T follicular helper cell (primary cell): ENCODE data around the gene KCNIP1.

ENCODE experiments used
- DNase-seq: peaks from one replicate; pipeline ENCODE4 v3.0.0-alpha.2; 2020; ENCODE audit warnings: low read depth

The KCNIP1 gene

DNA sequence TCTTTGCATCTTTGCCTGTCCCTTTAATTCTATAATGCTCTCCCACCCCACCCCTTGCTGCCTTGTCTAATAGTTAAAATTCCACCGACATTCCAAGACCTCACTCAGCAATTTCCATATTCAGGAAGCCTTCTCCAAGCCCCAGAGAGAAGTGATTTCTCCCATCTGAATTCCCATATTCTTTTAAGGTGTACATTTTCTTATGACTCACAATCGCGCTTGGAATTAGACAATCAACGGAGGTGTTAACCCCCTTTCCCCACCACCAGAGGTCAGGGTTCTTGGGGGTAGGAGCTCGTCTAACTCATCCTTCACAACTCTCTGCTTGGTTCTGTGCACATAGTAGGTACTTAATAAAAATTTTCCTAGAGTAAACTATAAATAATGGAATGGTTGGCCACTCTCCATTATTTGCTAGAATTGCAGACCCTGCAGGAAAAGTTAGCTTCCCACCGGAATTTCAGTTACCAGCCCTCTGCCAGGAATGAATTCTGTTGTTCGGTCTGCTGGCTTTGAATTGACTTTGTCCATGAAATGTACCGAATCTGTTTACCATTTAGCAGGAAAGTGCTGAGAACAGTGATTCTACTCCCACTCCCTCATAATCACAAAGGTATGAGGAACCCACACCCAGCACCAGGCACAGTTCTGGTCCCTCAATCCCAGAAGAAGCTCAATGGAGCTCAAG lies 5.0 kb downstream of the KCNIP1 start:
- DNase-seq = no peak

DNA sequence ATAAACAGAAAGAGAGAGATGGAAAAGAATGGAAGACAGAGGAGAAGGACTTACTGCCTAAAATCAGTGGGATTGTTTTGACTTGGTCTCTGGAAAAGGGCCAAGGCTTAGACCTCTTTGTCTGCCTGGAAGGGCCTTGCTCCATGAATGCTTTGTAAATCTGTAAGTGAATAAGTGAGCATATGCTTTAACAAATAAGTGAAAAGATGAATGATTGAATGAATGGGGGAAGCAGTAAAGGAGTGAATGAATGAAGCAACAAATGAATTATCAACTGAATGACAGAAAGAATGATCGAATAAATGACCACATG lies 5.5 kb downstream of the KCNIP1 start:
- DNase-seq = no peak

DNA sequence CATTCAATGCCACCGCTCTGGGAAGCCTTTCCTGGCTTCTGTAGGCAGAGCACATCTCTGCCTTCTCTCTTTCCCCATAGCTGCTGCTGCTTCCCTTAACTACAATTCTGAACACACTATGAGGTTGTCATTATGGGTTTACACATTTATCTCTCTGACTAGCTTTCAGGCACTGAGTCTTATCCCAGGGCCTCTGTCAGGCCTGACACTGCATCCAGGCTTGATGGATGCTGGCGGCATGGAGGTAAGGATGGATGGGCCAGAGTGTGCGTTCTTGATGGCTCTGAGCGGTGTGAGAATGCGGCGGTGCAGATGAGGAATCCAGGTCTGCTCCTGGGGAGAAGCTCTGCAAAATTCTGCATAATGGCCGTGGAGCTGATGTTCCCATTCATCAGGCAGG lies 6.3 kb downstream of the KCNIP1 start:
- DNase-seq = no peak

DNA sequence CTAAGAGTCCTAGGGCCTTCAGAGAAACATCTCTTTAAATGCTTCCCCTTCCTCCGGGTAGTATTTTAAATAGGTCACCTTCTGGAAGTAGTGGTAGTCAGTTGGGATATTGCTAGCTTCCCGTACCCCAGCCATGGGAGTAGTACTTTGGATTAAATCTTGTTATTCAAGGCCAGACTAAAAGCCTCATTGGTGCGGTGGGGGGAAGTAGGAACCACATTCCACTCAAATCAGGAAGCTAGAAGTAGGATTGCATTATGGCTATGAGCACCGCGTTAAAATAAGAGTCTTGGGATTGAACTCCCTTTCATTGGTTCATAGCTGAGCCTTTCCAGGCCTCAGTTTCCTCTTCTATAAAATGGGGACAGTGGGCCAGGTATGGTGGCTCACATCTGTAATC lies 6.7 kb downstream of the KCNIP1 start:
- DNase-seq = no peak

DNA sequence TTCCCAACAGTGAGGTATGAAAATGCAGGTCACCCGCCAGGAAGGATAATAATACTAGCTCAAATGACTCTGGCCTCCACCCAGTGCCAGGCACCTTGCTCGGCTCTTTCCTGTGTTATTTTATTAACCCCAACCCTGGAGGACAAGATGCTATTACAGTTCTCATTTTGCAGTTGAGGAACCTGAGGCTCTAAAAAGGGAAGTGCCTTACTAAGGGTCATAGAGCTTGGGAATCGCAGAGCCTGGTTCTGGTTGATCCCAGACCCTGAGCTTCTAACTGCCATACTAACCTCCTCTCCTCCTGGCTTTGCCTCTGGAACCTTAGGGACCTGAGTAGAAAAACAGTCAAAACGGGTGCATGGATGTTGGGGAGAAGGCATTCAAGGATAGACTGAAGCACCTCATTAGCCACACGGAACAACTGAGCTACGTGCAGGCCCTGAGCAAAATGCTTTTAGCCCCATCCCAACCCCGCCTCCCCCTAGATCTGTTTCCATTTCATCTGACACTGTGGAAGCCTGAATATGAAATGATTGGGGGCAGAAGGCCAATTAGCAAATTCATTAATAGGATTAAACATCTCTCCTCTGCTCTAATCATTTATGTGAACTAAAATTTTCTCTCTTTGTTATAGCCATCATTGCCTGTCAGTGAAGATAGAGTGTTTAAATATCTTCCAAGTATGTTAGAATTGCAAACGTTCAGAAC lies 7.9 kb downstream of the KCNIP1 start:
- DNase-seq = no peak

DNA sequence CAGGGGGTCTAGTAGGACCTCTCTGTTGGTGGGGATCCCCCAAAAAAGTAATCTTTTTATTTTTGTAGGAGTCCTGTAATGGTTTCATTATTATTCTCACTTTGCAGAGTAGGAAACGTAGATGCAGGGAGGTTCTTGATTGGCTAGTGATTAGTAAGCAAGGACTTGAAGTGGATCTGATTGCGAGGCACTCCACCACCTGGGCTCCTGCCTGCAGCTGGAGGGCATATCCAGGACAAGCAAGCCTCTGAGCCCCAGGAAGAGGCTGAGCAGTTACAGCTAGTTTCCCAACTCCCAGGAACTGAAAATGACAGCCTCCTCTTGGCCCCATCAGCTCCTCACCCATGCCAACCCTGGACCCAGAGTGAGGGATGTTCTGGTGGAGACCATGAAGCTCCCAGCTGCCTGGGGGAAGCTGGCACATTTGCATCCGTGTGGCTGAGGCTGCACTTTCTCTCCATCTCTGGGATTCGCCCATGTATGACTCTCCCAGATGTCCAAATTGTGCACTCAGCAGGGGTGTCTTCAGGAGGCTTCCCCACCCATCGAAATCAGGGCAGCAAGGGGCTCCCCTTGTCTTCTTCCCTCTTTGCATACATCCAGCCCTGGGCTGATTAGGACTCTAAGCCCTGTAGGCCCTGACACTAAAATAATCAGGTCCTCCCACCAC lies 10.2 kb downstream of the KCNIP1 start:
- DNase-seq = no peak

DNA sequence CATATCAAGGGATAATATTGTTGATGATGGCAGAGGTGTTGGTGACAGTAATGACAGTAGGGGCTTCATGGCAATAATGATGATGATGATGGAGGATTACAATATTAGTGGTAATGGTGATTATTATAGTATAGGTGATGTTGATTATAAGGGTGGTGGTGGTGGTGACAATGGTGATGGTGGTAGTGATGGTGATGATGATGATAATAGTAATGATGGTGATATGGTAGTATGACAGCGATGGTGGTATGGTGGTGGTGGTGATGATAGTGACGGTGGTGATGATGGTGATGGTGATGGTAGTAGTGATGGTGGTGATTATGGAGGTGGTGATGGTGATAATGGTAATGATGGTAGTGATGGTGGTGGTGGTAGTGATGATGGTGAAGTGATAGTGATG lies 13.6 kb downstream of the KCNIP1 start:
- no peak for DNase-seq

DNA sequence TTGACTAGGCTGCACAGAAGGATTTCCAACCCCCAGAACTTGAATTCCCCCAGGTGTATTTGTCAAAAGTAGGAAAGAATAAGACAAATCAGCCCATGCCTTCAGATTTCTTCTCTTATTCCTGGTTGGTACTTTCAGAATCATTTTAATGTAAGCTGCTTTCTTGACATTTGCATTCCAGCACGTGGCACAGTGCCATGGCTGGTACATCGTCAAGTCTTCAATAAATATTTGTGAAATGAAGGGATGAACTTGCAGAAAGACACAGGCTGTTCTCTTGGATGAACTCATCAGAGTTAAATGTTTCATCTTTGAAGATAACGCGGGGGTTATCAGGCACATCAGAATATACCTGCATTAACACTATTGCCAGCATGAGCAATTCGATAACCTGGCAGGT lies 14.5 kb downstream of the KCNIP1 start:
- no peak for DNase-seq

DNA sequence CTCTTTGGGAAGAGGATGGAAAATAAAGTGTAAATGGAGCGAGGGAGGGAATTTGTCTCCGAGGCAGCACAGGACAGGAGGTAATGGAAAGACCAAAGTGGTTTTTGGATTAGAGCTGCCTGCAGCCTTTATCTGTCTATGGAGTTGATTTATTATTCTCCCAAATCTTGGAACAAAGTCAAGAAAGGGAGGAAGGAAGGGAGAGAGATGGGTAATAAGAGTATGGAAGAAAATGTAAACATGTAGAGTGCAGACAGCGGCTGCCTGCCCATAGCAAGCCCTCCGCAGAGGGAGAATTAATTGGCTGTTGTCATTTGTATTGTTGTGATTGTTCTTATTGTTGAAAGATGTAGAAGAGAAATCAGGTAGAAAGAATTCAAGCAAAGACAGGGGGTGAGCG lies 15.7 kb downstream of the KCNIP1 start:
- DNase-seq = no peak

DNA sequence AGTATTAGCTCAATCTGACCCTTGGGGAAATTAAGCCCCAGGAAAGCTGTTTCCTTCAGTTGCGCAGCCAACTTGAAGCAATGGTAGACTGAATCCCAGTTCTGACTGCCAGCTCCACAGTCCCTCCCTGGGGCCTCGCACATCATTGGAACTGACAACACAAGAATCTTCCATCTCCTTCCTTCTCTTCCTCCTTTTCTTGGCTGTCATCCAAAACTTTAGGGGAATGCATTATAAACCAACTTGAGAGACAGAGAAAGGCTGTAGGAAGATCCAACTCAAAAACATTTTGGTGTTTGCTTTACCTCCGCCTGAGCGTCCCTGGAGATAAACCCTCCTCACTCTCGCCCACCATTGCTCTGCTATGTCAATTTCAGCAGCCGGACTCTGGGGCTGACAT lies 16.6 kb downstream of the KCNIP1 start:
- no peak for DNase-seq

DNA sequence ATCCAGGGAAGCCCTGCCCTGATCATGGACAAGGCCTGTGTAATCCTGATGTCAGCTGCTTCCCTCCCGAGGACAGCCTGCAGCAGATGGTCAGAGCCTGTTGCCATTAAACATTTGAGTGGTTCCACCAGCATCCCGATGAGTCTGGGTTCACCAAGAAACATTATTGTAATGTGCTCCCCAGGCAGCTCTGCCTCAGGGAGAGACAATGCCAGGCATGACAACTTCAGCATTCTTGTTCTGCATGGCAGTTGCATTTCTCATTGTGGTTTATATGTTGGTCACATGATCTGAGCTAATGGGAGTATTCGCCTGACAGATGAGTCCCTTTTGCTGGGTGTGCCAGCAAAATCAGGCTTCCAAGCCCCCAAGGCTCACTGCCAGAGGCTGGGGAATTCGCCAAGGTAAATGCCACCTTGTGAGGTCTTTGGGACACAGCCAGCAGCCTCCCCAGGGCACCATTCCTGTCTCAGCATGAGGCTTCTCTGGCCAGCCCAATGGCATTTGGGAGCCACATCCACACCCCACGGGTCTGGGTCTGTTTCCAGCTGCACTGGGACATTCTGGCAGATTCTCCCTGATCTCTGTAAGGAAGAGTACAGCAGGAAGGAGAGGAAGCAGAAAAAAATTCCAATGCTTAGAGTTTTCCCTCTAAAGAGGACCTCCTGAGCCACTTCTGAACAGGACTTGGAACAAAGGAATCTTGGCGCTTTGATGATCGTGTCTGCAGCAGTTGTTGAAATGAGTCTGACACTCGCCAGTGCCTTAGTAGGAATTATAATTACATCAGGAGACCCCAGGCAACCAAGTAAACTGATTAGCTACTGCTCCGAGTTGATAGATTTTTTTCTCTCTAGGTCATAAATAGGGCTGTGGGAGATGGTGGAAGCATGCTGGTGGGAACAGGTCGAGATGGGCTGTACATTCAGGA lies 18.7 kb downstream of the KCNIP1 start:
- DNase-seq = no peak

DNA sequence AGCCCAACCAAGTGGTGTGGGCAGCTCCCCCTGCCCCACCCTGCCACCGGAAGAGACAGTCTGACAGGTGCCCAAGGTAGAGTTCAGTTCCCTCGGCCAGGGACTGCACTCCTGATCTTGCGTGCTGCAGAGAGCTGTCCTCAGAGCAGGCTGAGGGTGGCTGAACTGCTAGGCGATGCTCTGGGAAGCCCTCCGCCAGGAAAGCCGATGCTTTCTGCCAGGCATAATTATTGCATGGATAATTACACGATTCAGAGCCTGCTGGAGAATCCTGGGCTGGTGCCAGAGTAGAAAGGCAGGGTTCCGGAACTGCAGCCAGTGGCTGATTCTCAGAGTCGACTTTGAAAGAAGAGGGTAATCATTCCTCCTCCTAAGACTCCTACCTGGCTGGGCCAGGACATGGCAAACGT lies 19.3 kb downstream of the KCNIP1 start:
- no peak for DNase-seq

DNA sequence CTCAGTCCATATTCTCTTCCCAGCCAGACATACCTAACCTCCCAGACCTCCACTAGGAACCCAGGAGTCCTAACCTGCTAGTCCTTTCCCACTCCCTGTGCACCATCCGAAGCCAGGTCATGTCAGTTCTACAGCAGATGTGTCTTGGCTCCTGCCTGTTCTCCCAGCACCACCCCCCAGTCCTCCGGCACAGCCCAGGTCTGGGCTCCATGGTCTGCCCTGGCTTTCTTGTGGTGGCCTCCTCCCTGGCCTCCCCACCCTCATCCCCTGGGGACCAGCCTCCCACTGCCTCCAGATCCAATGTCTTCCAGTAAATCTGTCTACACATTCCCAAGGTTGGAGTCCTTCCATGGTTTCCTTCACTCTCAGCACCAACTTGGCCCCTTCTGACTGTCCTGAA lies 20.0 kb downstream of the KCNIP1 start:
- no peak for DNase-seq

DNA sequence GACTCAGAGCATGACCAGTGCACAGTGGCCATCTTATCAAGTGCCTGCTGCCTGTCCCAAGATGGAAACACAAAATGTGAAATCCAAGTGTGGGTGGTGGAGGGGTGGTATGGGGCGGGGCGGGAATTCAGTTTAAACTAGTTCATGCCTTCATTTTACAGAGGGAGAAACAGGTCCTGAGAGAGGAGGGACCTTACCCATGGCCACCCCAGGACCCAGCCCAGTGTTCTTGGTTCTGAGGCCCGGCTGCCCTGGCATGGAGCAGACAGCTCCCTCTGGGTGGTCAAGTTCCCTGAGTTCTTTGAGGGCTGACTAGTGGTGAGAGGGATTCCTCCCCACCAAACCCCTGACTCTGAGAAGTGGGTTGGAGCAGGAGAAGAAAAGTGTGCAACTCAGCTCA lies 20.8 kb downstream of the KCNIP1 start:
- DNase-seq = no peak

DNA sequence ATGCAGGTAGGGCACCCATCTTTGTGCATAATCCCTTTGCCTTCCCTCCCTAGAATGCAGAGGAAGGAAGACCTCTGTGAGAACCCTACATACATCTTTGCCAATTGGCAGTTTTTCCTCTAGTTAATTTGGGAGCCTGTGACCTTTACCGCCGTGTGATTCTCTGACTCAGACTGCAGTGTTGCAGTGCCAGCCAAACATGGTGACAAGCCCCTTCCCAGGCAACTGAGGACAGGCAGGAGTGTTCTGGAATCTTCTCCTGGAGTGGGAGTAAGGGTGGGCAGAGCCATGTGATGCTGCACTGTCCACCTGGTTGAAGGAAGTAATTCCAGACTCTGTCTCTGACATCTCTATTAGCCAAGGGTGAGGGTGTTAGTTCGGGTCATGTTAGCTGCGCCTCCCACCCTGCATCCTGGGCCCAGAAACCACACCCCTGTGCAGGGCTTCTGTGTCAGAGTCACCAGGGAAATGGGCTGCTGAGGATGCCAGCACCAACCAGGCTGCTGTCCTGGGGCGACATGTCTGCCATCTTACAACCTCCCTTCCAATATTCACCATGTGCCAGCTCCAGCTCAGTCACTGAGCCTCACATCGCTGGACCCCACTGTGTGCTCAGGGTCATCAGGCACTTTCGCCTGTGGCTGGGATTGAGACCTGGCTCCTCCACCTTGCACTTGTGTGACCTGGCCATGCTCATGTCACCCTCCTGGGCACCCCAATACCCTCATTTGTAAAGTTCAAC lies 21.8 kb downstream of the KCNIP1 start:
- no peak for DNase-seq

DNA sequence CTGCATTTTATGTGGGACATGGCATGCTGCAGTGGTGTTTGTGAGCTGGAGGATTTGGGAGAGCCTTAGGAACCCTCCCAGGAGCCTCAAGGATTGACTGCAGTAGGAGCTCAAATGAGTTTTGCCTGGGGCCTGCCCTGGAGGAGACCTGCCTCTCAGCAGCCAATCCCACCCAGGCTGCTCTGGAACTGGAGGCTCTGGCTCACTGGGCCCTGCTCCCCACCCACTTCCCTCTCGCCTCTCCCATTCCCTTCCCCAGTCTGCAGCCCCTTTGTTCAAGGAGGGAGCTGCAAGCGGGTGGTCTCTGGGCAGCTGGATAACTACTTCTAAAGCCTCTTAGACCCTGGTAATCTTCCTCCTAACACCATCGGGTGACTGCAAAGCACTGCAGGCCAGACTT lies 24.2 kb downstream of the KCNIP1 start:
- no peak for DNase-seq

DNA sequence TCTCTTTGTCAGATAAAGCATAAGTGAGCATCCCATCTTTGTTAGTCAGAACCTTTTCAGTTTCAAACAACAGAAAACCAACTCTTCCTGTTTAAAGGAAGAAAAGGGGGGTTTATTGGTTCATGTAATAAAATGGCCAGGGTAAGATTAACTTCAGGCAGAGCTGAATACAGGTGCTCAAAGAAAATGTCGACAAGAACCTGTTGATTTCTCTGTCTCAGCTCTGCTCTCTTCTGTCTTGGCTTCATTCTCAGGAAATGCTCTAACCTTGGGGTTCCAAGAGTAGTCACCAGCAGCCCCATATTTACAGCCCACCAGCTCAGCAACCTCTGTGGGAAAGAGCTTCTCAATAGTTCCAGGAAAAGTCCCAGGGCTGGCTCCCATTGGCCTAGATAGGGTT lies 25.2 kb downstream of the KCNIP1 start:
- no peak for DNase-seq

DNA sequence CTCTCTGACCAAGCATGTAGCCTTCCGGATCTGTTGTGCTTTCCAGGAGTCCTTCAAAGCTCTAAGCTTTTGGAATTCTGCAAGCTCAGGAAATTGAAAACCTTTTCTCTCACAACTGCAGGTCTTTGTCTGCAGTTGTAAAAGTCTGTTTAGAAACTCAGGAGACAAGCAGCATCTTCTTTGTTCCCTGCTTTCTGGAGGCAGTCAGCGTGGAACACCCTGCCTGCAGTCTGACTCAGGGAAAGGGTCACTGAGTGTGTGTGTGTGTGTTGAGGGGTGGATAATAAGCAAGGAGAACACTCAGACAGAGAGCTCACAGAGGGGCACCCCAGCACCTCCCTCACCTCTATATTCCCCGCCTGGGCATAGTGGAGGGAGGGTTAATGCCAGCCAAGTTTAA lies 29.1 kb downstream of the KCNIP1 start:
- DNase-seq = no peak

DNA sequence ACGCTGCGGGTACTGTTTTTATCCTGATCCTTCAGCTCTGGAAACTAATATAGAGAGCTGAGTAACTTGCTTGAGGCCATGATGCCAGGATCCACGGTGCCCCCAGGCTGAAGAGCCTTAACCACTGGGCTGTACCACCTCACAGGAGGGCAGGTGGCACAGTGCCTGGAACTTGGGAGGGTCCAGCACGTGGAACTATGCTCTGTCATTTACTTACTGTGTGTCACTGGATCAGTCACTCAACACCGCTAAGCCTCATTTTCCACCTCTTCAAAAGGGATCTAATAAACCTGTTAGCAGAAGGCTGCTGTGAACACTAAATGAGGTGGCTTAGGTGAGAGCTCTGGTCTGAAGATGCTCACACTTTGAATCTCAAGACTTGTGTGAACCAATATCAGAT lies 29.6 kb downstream of the KCNIP1 start:
- no peak for DNase-seq

DNA sequence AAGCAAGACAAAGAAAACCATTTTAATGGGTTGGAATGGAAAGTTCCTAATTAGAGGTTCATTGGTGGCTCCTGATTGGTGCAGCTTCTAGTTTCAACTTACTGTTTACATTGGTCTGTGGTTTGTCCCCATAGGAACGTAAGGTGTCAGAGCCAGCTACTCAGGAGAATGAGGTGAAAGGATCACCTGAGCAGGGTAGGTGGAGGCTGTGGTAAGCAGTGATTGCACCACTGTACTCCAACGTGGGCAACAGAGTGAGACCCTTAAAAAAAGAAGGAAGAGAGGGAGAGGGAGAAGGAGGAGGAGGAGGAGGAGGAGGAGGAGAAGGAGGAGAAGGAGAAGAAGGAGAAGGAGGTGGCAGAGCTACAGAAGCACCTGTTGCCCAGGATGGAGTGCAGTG lies 30.4 kb downstream of the KCNIP1 start:
- no peak for DNase-seq

DNA sequence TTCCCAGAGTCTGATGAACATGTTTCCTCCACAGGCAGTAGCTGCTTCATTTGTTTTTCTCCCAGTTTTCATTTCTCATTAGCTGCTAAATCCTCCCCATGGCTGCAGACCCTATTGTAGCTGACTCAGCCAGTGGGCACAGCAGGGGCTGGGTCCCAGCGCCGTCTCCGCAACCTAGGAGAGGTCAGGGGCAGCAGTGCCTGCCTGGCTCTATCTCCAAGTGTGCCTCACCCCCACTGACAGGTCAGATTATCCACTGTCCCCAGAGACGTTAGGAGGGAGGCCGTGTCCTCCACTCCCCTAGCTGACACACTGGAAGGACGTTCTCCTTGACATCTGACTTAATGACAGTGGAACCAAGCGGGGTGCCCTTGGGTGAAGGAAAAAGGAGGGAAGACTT lies 31.1 kb downstream of the KCNIP1 start:
- DNase-seq = no peak

DNA sequence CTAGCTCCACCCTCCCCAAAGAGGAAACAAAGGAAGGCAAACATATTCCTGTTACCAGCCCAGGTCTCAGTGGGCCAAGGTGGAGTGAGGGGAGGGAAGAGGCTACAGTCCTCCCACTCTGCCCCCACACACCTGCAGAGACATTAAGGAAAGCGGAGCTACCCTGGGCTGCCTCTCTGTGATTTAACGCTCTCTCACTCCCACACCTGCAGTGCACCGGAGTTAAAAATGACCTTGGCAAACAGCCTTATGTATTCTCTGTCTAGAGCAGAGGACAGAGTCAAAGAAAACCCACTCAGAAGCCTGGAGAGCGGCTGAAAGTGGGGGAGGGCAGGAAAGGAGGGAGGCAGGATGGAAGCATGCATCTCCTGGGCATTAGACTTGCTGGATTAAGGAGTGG lies 32.7 kb downstream of the KCNIP1 start:
- DNase-seq = no peak
